NCI-H2227 treated with DMSO at 0.1 percent for 48 hours (cell line): ENCODE data around the gene GPALPP1.
A peak's percentile ranks its signal among the peaks of the same experiment; 100 is the strongest.
"Not testable (repeated sequence)": the region's sequence is repeated elsewhere in the genome, so short reads cannot be mapped to it uniquely, and the experiment has no call there.

Source experiments
- DNase-seq: peaks from one replicate; lab custom pipeline; 2025; lab: John Stamatoyannopoulos, UW

Gene GPALPP1

GRCh38 chr13:45007225-45007624, 17.9 kb downstream of the GPALPP1 start:
- DNase-seq, result no peak

- DNase-seq, result no peak
Measured at GRCh38 chr13:45007823-45008222, 18.5 kb downstream of the GPALPP1 start.

- DNase-seq, result no peak
Measured at GRCh38 chr13:45011198-45011597, 21.9 kb downstream of the GPALPP1 start.

GRCh38 chr13:45015300-45015699, 26.0 kb downstream of the GPALPP1 start:
- no peak for DNase-seq

- no peak for DNase-seq
Measured at GRCh38 chr13:45016792-45017425, 27.6 kb downstream of the GPALPP1 start.

- DNase-seq, result not testable (repeated sequence)
Measured at GRCh38 chr13:45019981-45020380, 30.6 kb downstream of the GPALPP1 start.

DNA sequence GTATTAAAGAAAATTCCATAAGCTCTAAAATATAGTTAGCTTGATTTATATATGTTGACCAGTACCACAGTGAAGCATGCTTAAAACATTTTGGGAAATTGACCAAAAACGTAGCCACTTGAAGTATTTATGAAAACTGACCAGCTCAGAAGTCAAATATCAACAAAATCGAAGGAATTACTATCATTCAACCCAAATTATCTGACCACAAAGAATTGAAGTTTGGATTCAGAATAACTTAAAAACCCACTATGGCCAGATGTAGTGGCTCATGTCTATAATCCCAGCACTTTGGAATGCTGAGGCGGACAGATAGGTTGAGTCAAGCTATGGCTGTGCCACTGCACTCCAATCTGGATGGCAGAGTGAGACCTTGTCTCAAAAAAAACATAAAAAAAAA, 31.9 kb downstream of the GPALPP1 start:
- no peak for DNase-seq

- no peak for DNase-seq
Measured at GRCh38 chr13:45024847-45025246, 35.5 kb downstream of the GPALPP1 start.

DNA sequence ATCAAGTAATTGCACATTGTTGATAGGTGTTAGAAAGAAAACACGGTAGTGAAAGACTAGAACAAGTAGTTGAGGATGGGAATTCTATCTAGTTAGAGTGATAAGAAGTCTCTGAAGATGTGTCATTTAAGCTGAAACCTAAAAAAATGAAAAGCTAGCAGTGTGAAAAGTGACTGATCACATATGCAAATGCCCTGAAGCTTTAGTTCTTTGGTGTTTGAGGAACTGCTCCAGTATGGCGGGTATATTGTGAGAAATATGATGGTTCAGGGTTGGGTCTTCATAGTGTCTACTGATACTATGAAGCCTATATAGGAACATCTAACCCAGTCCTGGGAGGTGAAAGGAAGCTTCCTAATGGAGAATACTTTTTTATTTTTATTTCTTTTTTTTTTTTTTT, 45.0 kb downstream of the GPALPP1 start:
- DNase-seq, result no peak

GRCh38 chr13:45036206-45036605, 46.9 kb downstream of the GPALPP1 start:
- DNase-seq, result no peak

DNA sequence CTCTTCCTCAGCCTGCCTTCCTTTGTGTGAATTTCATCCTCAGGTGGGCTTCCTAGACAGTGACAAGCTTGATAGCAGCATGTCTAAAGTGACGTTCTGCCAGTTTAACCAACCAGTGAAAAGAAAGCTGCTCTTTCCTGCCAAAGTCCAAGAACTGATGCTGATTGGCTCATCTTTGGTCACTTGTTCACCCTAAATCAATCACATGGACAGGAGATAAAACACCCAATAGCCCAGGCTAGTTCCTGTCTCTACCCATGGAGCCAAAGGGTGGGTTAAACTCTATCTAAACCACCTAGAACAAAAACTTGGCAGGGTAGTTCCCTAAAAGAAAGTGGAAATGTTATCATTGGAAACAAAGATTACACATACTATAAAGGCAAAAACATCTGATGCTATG, 50.8 kb downstream of the GPALPP1 start:
- no peak for DNase-seq

DNA sequence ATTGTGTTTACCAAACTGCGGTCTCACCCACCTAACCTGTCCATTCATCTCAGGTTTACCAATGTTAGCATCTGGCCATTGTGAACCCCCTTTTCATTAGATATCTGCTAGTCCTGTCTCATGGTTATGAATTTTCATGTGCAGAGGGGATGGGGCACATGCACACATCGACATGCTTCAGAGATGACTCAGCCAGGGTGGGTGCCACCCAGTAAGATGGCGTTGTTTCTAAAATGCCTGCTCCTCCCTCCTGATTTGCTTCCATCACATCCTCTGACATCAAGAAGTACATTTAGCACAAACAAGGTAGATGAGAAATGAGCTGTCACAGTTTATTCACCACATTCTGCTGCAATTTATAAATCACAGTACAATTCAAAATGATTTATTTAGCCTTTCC, 51.3 kb downstream of the GPALPP1 start:
- no peak for DNase-seq

DNA sequence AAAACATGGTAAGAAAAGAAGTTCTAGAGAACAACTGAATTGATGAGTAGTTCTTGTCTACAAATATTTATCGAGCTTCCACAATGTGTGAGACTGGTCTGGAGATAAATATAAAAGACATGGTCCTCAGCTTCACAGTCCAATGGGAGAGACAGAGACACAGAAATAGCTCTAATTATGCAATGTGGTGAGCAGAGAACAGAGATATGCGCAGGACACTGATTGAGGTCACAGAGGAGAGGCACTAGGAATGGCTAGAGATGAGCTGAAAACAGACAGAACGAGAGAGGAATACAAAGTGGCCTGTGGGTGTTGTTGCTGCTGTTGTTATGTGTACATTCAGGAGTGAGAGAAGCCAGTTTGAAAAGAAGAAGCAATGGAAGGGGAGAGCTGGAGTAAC, 53.2 kb downstream of the GPALPP1 start:
- no peak for DNase-seq

- DNase-seq, result no peak
Measured at GRCh38 chr13:45046445-45046844, 57.1 kb downstream of the GPALPP1 start.

DNA sequence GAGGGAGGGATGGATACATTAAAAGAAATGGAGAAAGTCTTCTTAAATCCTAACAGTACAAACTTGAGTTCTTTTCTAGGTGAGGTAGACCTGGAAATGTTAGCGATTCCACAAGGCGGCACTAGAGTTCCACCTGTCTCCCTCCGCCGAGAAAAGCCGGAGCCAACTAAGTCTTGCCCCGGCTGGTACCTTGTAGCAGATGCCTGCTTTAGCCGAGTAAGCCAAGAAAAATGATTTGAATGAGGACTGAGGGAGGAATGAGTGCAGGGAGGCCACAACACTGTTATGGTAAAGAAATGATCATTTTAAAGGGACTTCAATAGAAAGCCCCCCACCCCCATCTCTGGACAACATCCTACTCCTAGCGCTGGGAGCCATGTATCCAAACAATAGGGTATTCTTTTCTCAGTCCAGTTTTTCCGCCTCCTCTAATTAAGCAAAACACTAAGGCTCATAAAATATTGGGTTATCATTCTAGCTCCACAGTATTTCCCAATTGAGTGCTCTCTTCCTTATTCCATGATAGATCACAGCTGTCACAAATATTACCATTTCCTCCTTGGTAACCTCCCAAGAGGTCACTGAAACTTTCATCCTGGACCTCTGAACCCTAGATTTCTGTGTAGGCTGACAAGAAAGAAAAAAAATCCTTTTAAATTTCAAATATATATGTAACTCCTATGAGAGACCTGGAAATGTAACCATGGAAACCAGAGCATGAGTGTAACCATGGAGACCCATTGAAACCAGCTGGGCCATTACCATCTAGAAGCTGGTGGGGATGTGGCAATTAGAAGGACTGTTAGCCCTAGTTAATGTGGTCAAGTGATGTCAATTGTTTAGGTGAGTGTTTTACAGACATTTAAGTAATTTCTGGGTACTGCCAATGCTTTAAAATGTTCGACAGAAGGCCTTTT, 58.3 kb downstream of the GPALPP1 start:
- peak; percentile 51 for DNase-seq

- DNase-seq, result no peak
Measured at GRCh38 chr13:45048890-45049407, 59.6 kb downstream of the GPALPP1 start.

DNA sequence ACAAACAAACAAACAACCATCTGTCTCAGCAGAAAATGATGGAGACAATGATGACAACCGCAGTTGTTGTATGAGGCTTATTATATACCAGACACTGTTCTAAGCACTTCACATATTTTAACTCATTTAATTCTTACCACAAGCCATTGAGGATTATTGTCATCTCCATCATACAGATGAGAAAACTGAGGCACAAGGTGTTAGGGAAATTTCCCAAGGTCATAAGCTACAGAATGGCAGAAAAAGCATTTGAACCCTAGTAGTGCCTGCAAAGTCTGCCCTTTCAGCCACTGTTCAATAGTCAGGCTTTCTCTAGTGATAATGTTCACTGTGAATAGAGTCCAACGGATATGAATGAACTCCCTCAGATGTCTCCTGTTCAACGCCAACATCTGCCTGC, 60.1 kb downstream of the GPALPP1 start:
- DNase-seq, result no peak

DNA sequence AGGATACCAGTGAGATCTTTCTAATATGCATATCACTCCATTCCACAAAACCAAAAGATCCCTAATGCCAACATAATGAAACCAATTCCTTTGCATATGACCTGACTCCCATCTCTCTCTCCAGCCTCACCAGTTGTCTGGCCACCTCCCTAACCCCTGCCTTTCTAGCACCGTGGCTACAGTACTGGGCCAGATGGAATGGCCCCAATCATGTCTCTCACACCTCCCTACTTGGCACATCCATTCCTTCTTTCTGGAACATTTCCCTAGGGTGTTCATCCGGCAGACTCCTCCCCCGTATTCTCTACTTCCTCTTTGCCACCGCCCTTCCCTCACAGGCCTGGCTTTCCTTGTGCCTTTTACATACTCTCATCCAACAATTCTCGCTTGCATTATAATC, 62.0 kb downstream of the GPALPP1 start:
- no peak for DNase-seq

DNA sequence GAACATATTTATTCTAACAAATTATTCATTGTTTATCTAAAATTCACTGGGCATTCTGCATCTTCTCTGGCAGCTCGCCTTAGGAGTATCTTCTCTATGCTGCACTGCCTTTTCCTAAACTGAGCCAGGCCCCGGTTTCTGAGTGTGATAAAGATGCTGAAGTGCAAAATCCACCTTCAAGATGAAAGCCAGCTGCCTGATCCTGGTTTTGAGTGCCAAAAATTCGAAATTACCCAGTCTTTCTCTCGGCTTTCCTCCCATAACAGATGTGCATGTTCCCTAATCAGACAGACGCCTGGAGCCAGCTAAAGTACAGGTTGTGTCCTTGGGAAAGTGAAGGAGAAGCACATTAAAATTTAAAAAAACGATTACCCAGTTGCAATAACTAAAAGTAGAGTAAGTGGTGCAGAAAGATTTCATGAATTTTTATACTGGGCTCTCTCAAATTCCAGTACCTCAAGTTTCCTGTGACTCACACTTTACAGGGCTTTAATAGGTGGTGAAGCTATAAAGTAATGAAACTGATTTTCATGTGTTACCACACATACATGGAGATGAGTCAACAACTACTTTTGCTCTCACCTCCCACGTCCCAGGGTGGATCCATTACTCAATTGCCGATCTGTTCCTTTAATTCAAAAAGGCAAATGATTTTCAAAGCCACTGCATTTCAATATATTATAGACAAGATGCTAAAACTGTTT, 66.0 kb downstream of the GPALPP1 start:
- no peak for DNase-seq

DNA sequence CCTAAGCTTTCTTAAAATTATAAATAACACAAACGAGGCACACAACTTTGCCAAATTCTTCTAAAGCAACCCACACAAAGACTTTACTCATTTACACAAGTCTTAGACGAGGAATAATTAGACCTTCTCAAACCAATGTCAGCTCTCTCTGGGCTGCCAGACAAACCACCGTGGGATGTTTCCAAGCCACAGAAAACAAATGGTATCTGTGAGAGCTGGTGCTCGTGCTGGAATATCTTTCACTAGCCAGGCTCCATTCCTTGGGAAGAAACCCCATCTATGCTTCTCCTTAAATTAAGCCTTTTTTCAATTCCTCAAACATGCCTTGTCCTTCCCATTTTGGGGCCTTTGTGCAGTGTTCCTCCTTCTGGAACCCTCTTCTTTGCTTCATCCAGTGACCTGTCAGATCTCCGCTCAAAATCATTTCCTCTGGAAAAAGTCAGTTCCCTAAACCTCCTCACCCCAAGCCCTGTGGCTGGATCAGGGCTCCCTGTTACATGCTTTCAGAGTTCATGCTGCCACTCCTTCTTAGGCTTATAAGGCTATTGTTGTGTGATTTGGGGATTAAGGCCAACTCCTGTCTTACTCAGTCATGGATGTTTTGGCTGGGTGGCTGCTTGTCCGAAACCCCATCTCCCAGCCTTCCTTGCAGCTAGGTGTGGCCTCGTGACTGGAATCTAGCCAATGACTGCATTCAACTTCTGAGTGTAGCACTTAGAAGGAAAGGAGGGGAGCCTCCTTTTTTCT, 66.7 kb downstream of the GPALPP1 start:
- no peak for DNase-seq

GRCh38 chr13:45060062-45060461, 70.7 kb downstream of the GPALPP1 start:
- DNase-seq, result no peak
